IPS-15b (cell line): ENCODE data around the gene EXOSC10.
"Not testable (repeated sequence)": the region's sequence is repeated elsewhere in the genome, so short reads cannot be mapped to it uniquely, and the experiment has no call there.

Experiments
- H3K27me3 ChIP-seq: one replicate; pipeline ENCODE4 v1.6.1; 2013; ENCODE audit warnings: low read length; ENCODE audit not compliant: control insufficient read depth, insufficient read depth
- H3K36me3 ChIP-seq: one replicate; pipeline ENCODE4 v1.6.1; 2013; ENCODE audit warnings: low read length; ENCODE audit not compliant: control insufficient read depth, insufficient read depth
- H3K4me1 ChIP-seq: one replicate; pipeline ENCODE4 v1.6.1; 2013; ENCODE audit warnings: mild to moderate bottlenecking, low read length; ENCODE audit not compliant: control insufficient read depth, insufficient read depth
- H3K4me3 ChIP-seq: one replicate; pipeline ENCODE4 v1.5.1; 2013; ENCODE audit warnings: low read depth, low read length
- H3K9ac ChIP-seq: one replicate; pipeline ENCODE4 v1.6.1; 2013; ENCODE audit warnings: low read depth, mild to moderate bottlenecking, low read length
- H3K9me3 ChIP-seq: one replicate; pipeline ENCODE4 v1.6.1; 2013; ENCODE audit warnings: mild to moderate bottlenecking, low read length; ENCODE audit not compliant: control insufficient read depth, insufficient read depth

Gene EXOSC10

DNA sequence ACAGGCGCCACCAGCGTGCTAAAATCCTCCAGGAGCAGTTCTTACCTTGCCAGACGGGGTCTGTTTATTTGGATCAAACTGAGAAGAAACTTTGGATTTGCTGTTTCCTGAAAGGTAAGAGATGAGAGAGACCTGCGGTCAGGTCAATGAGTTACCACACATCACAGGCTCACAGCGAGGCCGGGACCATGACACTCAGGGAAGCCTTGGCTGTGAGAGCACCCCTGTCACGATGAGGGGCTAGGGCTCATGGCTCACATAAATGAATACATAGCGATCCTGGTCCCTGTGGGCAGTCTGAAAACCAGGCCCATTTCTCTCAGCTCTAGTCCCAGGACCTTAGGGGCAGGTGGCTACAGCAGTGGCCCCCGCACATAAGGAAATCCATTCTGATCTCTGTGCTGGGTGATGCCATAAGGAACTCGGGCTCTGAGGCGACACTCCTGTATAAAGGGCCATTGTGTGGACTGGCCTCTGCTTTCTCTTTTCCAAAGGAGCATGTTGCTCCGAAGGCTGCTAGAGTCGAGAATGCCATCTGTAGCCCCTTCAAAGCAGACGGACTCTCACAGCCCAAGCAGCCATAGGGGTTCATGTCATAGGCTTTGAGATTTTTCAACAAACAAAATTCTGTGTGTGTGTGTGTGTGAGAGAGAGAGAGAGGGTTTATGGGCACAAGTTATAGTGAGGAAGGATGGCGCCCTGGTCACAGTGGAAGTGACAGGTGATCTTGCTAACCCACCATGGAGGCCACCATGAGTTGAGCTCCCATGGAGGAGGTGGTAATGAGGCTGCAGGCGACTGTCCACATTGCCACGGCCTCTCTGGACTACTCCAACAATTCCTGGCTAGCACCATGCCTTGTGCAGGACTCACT is 30.8 kb downstream of the EXOSC10 start:
- H3K9me3 ChIP-seq: no peaks in the 10 kb centered on the region
- H3K36me3 ChIP-seq: peaks cover 74% of the 10 kb centered on the region
- no peak overlapping the region for H3K4me3 ChIP-seq
- no peaks in the 10 kb centered on the region for H3K4me1 ChIP-seq
- H3K27me3 ChIP-seq: no peaks in the 10 kb centered on the region
- no peak overlapping the region for H3K9ac ChIP-seq

DNA sequence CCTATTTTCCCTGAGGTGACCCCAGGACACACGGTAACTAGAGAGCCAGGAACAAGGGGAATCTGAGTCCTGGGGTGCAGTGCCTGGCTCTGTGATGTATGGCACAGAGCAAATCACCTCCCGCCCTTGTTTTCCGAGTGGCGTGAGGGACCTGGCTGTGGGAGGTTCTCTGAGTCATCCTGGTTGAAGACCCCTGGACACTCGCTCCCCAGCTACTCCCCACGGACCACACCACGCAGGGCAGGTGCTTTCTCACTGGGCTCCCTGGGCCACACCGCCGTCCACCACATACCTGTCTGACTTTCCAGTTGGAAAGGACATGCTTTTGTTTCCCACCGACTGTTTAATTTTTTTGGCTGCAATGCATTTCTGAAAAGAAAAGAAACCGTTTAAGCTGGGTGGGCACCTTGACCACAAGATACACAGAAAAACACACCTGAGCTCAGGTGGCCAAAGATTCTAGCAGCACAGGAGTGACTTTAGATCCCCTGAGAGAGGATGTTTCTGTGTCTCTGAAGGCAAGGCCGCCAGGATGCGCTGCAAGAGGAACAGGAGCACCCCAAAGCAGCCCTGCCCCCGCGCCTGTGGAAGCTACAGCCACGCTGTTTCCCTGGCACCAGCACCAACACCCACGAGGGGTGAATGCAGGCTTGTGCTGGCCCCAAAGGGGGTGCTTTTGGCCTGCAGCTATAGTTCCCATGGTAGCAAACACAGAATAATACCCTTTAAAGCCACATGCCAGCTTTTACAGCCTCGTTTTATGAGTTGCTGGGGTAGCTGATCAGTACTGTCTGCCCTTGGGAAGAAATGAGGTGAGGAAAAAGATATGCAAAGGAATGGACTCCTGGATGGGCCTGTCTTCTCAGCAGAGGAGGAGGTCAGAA is 31.7 kb downstream of the EXOSC10 start:
- H3K36me3 ChIP-seq: peaks cover 70% of the 10 kb centered on the region
- H3K9ac ChIP-seq: no peak overlapping the region
- H3K27me3 ChIP-seq: no peaks in the 10 kb centered on the region
- no peak overlapping the region for H3K4me3 ChIP-seq
- no peaks in the 10 kb centered on the region for H3K4me1 ChIP-seq
- H3K9me3 ChIP-seq: no peaks in the 10 kb centered on the region

DNA sequence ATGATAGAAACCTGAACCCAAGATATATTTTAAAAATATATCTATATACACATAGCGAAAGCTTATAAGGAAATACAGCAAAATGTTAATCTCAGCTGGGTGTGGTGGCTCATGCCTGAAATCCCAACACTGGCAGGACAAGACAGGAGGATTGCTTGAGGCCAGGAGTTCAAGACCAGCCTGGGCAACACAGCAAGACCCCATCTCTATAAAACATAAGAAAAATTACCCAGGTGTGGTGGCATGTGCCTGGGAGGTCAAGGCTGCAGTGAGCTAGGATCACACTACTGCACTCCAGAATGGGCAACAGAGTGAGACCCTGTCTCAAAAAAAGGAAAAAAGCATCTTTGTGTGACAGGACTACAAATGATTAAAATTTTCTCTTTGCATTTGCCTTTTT is 33.9 kb downstream of the EXOSC10 start:
- peaks cover 1% of the 10 kb centered on the region for H3K4me1 ChIP-seq
- H3K27me3 ChIP-seq: no peaks in the 10 kb centered on the region
- peaks cover 53% of the 10 kb centered on the region for H3K36me3 ChIP-seq
- H3K9me3 ChIP-seq: no peaks in the 10 kb centered on the region
- H3K9ac ChIP-seq: no peak overlapping the region
- no peak overlapping the region for H3K4me3 ChIP-seq

DNA sequence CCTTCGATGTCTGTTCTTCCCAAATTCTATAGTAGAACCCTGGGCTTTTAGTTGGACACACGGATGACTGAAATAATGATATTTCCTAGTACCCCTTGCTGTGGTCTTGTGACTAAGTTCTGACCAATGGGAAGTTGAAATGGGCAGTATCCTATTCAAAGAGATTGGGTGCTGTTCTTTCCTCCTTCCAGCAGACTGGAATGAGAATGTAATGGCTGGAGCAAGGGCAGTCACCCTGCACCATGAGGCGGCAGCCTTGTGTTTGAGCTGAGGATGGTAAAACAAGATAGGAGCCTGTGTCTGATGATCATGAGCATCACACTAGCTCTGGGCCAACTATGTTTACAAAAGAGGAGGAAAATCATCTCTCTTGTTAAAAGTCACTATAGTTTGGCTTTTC is 34.7 kb downstream of the EXOSC10 start:
- Histone ChIP-seq H3K27me3 (no peaks in the 10 kb centered on the region), H3K9ac (no peak overlapping the region), H3K36me3 (peaks cover 48% of the 10 kb centered on the region)

DNA sequence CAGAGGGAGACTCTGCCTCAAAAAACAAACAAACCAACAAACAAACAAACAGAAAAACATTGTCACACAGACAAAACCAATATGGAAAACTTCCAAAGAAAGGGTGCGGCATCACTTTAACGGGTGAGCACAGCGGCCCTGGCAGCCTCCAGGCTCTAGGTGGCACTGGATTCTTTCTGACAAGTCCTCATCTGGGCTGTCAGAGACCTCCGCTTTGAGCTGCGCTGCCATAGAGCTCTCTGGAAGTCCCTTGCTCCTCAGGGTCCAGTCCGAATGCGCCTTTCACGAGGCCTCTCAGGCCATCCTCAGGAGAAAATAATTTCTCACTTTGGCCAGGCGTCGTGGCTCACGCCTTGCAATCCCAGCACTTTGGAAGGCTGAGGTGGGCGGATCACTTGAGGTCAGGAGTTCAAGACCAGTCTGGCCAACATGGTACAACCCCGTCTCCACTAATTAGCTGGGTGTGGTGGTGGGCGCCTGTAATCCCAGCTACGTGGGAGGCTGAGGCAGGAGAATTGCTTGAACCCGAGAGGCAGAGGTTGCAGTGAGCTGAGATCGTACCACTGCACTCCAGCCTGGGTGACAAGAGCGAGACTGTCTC is 35.6 kb downstream of the EXOSC10 start:
- H3K27me3 ChIP-seq, H3K4me1 ChIP-seq, H3K9me3 ChIP-seq, H3K4me3 ChIP-seq, H3K9ac ChIP-seq: not testable (repeated sequence)
- peaks cover 39% of the 10 kb centered on the region for H3K36me3 ChIP-seq

More for the DNA sequence above, 34.7 kb downstream of the EXOSC10 start:
- Histone ChIP-seq H3K4me1 (peaks cover 3% of the 10 kb centered on the region), H3K4me3 (no peak overlapping the region), H3K9me3 (no peaks in the 10 kb centered on the region)

DNA sequence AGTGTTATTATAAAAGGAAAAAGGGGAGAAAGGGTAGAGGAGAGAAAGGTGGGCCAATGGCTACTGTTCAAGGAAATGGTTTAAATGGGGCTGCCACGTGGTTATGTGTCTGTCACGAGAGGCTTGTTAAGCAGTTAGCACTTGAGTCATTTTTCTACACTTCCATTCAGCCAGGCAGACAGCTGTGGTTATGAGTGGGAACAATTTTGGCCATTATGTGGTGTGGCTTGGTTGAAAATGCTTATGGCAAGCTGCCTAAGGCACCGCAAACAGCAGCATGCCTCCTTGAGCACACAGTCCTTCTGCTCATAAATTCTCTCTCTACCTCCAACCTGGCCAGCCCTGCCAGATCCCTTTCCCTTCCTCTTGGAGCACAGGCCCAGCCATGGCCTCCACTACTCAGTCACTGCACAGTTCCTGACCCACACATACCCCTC is 36.7 kb downstream of the EXOSC10 start:
- Histone ChIP-seq H3K9ac (no peak overlapping the region), H3K4me1 (peaks cover 3% of the 10 kb centered on the region), H3K27me3 (no peaks in the 10 kb centered on the region), H3K36me3 (peaks cover 31% of the 10 kb centered on the region), H3K9me3 (no peaks in the 10 kb centered on the region), H3K4me3 (no peak overlapping the region)

DNA sequence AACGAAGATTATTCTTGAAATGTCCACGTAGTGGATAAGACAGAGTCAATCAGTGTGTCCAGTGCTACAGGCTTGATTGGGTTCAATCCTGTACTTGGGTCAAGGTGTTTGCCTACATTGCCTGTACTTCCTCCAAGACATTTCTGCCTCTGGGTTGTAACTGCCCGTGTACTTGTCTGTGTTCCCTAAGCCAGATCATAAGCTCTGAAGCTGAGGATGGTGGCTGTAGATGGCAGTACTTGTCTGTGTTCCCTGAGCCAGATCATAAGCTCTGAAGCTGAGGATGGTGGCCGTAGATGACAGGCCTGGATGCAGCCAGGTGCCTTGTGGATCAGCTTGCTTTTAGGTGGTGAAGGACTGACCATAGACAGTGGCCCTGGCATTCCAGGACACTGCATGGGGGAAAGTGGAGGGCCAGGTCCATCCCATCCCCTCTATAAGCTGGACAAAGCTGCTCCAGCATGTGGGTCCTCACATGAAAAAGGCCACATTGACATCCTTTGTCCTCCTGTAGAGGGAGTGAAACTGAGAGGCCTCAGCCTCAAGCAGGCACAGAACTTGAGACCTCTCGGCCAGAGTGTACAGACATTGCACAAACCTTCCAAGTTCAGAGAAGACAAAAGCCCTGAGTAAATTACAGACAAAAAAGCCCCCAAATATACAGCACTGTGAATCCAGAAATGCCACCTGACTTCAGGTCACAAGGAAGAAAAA is 37.9 kb downstream of the EXOSC10 start:
- Histone ChIP-seq H3K9me3 (no peaks in the 10 kb centered on the region), H3K27me3 (no peaks in the 10 kb centered on the region), H3K9ac (no peak overlapping the region), H3K36me3 (peaks cover 29% of the 10 kb centered on the region), H3K4me3 (no peak overlapping the region), H3K4me1 (peaks cover 3% of the 10 kb centered on the region)

DNA sequence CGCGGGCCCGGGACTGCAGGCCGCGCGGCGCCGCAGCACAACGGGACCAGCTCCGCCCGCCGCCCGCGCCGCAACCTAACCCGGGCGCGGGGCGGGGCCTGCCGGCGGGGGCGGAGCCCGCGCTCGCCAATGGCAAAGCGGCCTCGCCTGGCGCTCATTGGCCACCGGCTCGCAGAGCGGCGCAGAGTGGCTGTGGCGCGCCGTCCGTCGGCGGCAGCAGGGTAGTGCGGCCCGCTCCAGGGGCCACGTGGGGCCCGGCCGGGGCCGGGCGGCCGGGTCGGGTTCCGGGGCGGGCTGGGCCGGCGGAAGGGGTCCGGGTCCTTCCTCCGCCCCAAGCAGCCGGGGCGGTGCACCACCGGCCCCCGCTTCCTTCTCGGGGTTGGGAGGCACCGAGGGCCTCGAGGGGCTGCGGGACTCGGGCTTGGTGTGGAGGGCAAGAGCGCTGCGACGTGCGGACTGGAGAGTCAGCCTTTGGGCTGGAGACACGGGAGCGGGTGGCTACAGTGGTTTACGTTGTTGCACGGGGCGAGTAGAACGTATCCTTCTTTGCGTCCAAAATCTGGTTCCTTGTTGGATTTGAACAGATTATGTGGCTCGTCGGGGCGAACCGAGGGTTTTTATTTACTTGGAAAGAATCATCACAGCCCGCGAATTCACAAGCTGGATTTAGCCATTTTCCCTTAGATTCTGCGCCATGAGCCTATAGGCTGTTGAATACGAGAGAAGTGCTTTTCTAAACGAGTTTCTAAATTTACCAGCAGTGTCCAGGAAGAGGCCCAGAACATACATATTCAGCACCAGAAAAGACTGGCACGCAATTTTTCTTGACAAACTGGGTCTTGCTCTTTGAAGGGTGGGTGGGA is 39.5 kb downstream of the EXOSC10 start, which contains the start of gene SRM:
TSS of gene SRM (minus strand) at position 51 of the 863 bp plus-strand sequence. CDS start 75 bp downstream, outside the sequence.
- peak within 1 kb of the TSS; percentile 97 for H3K4me3 ChIP-seq
- peaks cover 3% of the 10 kb centered on the region for H3K4me1 ChIP-seq
- peaks cover 25% of the 10 kb centered on the region for H3K36me3 ChIP-seq
- no peaks in the 10 kb centered on the region for H3K27me3 ChIP-seq
- H3K9me3 ChIP-seq: no peaks in the 10 kb centered on the region
- H3K9ac ChIP-seq: peak within 1 kb of the TSS; percentile 91

DNA sequence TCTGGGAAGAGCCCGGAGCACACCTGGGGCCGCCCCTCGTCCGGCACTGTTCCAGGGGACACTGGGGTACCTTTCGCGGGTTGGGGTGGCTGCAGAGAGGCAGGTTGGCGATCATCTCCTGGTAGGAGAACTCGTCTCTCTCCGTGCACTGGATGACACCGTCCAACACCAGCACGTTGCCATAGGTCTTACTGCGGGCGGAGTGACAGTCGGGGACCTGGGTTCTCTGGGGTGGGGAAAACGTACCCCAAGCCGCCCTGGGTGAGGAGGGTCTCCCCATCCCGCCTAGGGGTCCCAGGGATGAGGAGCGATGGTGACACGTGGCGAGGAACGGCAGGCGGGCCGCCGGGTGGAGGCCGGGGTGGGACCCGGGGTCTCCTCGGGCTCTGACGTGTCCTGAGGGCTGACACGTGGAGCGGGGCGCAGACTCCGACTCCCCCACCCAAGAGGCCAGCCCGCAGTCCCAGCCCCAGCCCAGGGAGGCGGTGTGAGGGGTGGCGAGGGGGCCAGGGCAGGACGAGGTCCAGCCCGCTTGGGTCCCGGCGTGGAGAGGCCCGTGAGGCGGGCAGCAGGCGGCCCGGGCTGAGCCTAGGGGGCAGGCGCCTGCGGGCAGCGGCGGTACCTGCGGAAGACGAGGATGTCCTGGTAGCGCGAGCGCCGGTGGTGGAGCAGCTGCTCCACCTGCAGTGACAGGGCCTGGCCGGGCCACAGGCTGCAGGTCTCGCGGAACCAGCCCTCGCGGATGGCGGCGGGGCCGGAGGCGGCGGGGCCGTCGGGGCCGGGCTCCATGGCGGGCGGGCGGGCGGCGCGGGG is 40.3 kb downstream of the EXOSC10 start:
- peaks cover 23% of the 10 kb centered on the region for H3K36me3 ChIP-seq
- H3K4me3 ChIP-seq: peak overlapping the region; percentile 89
- H3K4me1 ChIP-seq: peaks cover 3% of the 10 kb centered on the region
- peak overlapping the region; percentile 85 for H3K9ac ChIP-seq
- H3K9me3 ChIP-seq: no peaks in the 10 kb centered on the region
- no peaks in the 10 kb centered on the region for H3K27me3 ChIP-seq

DNA sequence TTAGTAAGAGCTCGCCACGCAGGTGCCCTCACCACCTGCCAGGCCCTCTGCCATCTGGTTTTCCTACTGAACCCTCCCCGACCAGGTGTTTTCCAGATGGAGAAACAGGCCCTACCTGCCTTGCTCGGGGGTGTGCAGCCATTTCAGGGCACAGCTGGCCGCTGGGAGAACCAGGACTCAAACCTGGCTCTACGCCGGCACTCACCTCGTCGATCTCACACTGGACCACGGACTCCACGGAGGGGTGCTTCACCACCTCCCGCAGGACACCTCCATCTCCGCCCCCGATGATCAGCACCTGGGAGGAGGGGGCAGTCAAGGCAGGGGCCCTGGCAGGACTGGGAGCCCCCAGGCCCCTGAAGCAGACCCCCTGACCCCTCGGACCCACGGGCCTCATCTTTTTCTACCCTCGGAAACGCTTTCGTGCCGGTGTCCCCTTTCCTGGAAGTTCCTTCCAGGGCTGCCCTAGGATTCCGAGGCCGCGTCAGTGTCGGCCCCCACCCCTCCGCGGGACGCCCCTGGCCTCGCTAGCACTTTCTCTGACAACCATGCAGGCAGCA is 41.0 kb downstream of the EXOSC10 start:
- Histone ChIP-seq H3K36me3 (peaks cover 25% of the 10 kb centered on the region), H3K4me1 (peaks cover 3% of the 10 kb centered on the region), H3K9me3 (no peaks in the 10 kb centered on the region), H3K9ac (peak overlapping the region; percentile 85), H3K27me3 (no peaks in the 10 kb centered on the region), H3K4me3 (peak overlapping the region; percentile 89)
